Measurements from ENCODE around the gene SDF4.
"Not testable (repeated sequence)": the region's sequence is repeated elsewhere in the genome, so short reads cannot be mapped to it uniquely, and the experiment has no call there.

SDF4 gene

GRCh38 chr1:1199141-1199960 is 32.5 kb downstream of the SDF4 start:
- no peak for DNase-seq (ENCODE audit: low spot score)

GRCh38 chr1:1198423-1199140 is 33.2 kb downstream of the SDF4 start:
- no peak for DNase-seq (ENCODE audit: low spot score)

GRCh38 chr1:1197551-1198422 is 34.0 kb downstream of the SDF4 start:
- no peak for DNase-seq (ENCODE audit: low spot score)

GRCh38 chr1:1197188-1197500 is 34.7 kb downstream of the SDF4 start:
- DNase-seq (ENCODE audit: low spot score): no peak

- DNase-seq (ENCODE audit: low spot score): no peak
Observed at GRCh38 chr1:1196431-1197187, 35.2 kb downstream of the SDF4 start.

- not testable (repeated sequence) for DNase-seq (ENCODE audit: low spot score)
Observed at GRCh38 chr1:1195726-1196125, 36.1 kb downstream of the SDF4 start.

GRCh38 chr1:1194723-1195122 is 37.1 kb downstream of the SDF4 start:
- no peak for DNase-seq (ENCODE audit: low spot score)

GRCh38 chr1:1191734-1192133 is 40.1 kb downstream of the SDF4 start:
- no peak for DNase-seq (ENCODE audit: low spot score)

- no peak for DNase-seq (ENCODE audit: low spot score)
Observed at GRCh38 chr1:1189111-1189510, 42.7 kb downstream of the SDF4 start.

- no peak for DNase-seq (ENCODE audit: low spot score)
Observed at GRCh38 chr1:1187938-1188337, 43.9 kb downstream of the SDF4 start.

- DNase-seq (ENCODE audit: low spot score): peak; percentile 72
Observed at GRCh38 chr1:1185101-1185765, 46.6 kb downstream of the SDF4 start.

- DNase-seq (ENCODE audit: low spot score): no peak
Observed at GRCh38 chr1:1183833-1184775, 47.7 kb downstream of the SDF4 start.

- no peak for DNase-seq (ENCODE audit: low spot score)
Observed at GRCh38 chr1:1183221-1183747, 48.5 kb downstream of the SDF4 start.

- no peak for DNase-seq (ENCODE audit: low spot score)
Observed at GRCh38 chr1:1182491-1183220, 49.1 kb downstream of the SDF4 start.

GRCh38 chr1:1181938-1182410 is 49.8 kb downstream of the SDF4 start:
- no peak for DNase-seq (ENCODE audit: low spot score)

GRCh38 chr1:1181129-1181937 is 50.5 kb downstream of the SDF4 start:
- DNase-seq (ENCODE audit: low spot score): no peak

GRCh38 chr1:1179983-1180861 is 51.6 kb downstream of the SDF4 start:
- no peak for DNase-seq (ENCODE audit: low spot score)
